Measurements from ENCODE around the gene HRAS.

HRAS gene

GRCh38 chr11:540583-541432 is 5.4 kb upstream of the HRAS start:
- H3K4me3 ChIP-seq (ENCODE audit: low read depth, low read length) = no peak overlapping the region
- TF ChIP-seq CTCF (IDR thresholded peaks at IDR 0.05; ENCODE audit: borderline replicate concordance, insufficient read depth, low read depth, low read length) = no peak

- no peak for TF ChIP-seq CTCF (IDR thresholded peaks at IDR 0.05; ENCODE audit: borderline replicate concordance, insufficient read depth, low read depth, low read length)
- H3K4me3 ChIP-seq (ENCODE audit: low read depth, low read length) = no peak overlapping the region
These were observed 4.7 kb upstream of the HRAS start for GRCh38 chr11:539971-540481.

GRCh38 chr11:538431-539051 is 3.2 kb upstream of the HRAS start:
- H3K4me3 ChIP-seq (ENCODE audit: low read depth, low read length) = no peak overlapping the region
- no peak for TF ChIP-seq CTCF (IDR thresholded peaks at IDR 0.05; ENCODE audit: borderline replicate concordance, insufficient read depth, low read depth, low read length)

- H3K4me3 ChIP-seq (ENCODE audit: low read depth, low read length) = peak overlapping the region; percentile 53
- TF ChIP-seq CTCF (IDR thresholded peaks at IDR 0.05; ENCODE audit: borderline replicate concordance, insufficient read depth, low read depth, low read length) = no peak
These were observed 2.5 kb upstream of the HRAS start for GRCh38 chr11:537622-538430.

GRCh38 chr11:536841-537621 is 1.7 kb upstream of the HRAS start, which contains the start of gene LRRC56:
Gene LRRC56 (plus strand): TSS chr11:537527. CDS start chr11:540685, 3,158 bp downstream.
- H3K4me3 ChIP-seq (ENCODE audit: low read depth, low read length) = peak within 1 kb of the TSS; percentile 53
- no peak for TF ChIP-seq CTCF (IDR thresholded peaks at IDR 0.05; ENCODE audit: borderline replicate concordance, insufficient read depth, low read depth, low read length)

- peak overlapping the region; percentile 83 for H3K4me3 ChIP-seq (ENCODE audit: low read depth, low read length)
- no peak for TF ChIP-seq CTCF (IDR thresholded peaks at IDR 0.05; ENCODE audit: borderline replicate concordance, insufficient read depth, low read depth, low read length)
These were observed 212 bp downstream of the HRAS start for GRCh38 chr11:535210-535518.
